ENCODE data around the gene LNP1.

LNP1 gene

GRCh38 chr3:100483529-100483928, 82.2 kb downstream of the LNP1 start:
- DNase-seq = no peak

DNA sequence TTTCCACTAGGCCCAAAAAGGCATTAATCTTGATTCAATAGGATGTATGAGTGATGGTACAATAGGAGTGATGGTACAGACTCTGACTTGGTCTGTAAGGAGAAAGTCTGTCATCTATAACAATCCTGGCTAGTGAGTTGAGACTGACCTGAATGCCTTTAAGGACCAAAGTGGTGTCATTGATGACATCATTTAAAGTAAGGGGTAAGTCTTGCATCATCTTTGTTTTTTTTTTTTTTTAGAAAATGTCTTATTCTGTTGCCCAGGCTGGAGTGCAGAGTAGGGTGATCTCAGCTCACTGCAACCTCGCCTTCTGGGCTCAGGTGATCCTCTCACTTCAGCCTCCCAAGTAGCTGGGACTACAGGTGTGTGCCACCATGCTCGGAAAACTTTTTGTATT, 85.5 kb downstream of the LNP1 start:
- DNase-seq = no peak

GRCh38 chr3:100489118-100489517, 87.8 kb downstream of the LNP1 start:
- no peak for DNase-seq

GRCh38 chr3:100492059-100493006, 91.0 kb downstream of the LNP1 start, which contains the start of gene TMEM45A:
Gene TMEM45A, plus strand, starts transcription at chr3:100492619. Its CDS starts 62,593 bp downstream, at chr3:100555212.
- DNase-seq = no peak

DNA sequence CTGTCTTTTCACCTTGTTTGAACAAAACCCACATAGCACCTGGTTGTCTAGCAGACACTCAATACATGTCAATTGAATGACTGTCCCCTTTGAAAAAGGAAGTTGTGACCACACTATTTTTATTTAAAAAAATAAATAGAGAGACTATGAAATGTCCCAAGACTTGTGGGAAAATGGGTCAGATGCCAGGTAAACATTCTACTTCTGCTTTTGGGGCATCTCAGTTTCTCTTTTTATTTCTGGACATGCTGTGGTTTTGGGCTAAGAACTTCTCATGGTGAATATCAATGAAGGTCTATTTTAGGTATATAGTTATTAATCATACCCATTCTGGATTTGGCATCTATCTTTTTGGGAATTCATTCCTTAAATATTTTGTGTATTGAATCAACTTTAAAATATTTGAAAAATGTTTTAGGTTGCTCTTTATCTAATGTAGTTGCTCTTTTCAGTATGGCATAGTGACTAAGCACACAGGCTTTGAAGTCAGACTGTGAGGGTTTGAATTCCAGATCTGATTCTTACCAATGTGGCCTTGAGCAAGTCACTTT, 95.4 kb downstream of the LNP1 start:
- no peak for DNase-seq

DNA sequence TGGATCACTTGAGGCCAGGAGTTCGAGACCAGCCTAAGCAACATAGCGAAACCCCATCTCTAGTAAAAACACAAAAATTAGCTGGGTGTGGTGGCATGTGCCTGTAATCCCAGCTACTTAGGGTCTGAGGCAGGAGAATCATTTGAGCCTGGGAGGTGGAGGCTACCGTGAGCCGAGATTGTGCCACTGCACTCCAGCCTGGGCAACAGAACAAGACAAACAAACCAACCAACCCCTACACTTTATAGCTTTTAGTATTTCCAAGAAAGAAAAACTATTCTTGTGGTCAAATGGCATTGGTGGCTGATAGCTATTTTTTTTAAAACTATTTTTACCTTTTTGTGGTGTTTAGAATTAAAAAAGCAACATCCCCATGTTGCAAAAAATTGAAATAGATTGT, 98.3 kb downstream of the LNP1 start:
- no peak for DNase-seq

DNA sequence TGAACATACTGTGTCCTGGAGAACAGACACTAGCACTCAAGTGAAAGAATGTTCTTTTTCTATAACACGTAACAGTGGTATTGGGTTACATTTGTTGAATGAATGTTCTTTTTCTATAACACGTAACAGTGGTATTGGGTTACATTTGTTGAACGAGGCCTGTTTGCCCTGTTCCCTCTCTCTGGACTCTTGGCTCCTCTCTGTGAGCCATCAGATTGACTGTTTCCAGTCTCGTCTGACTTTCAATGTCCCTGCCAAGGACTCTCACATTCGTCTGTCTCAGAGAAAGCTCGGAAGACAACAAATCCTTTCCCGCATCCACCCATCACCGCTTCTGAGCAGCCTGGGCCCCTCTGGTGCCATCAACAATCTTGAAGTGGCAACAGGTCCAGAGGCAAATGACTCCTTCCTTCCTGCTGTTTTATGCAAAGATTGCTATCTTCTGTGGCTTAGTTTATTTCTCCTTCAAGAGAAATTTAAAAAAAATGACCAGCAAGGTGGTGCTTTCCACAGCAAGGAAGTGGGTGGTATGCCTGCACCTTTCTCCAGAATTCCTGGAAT, 99.1 kb downstream of the LNP1 start:
- no peak for DNase-seq

GRCh38 chr3:100503448-100503847, 102.1 kb downstream of the LNP1 start:
- no peak for DNase-seq
